CD14-positive monocyte (primary cell): Measurements from ENCODE around the gene PARS2. TPM values are rescaled to one million over a fixed set of nuclear protein-coding genes. Genes with fewer than 3 reads are reported as not detected.

ENCODE experiments used
- DNase-seq, 3 donors: peaks; one replicate each; pipeline ENCODE4 v3.0.0-alpha.2; 2011 to 2022
- H2AFZ ChIP-seq: 2 replicates; pipeline ENCODE4 v1.6.0; 2012; ENCODE audit warnings: mild to moderate bottlenecking, low read depth, low read length, inconsistent platforms; ENCODE audit not compliant: insufficient read depth, poor library complexity, severe bottlenecking
- H3K27ac ChIP-seq, 2 donors: 1 replicate in 1 of 2; 2 replicates in 1 of 2; pipeline ENCODE4 v1.5.1; 2012 to 2013; ENCODE audit warnings: low read length in 2 of 2, control low read depth in 1 of 2, inconsistent platforms in 1 of 2, low read depth in 1 of 2, mild to moderate bottlenecking in 1 of 2
- H3K27me3 ChIP-seq, 2 donors: one replicate each; pipeline versions ENCODE4 v1.6.0 to v1.6.1; 2011 to 2013; ENCODE audit warnings: low read length in 2 of 2; ENCODE audit not compliant: control insufficient read depth in 2 of 2, insufficient read depth in 2 of 2
- H3K36me3 ChIP-seq, 2 donors: replicated peaks in 1 of 2; 1 replicate in 1 of 2; 2 replicates in 1 of 2; pipeline versions ENCODE4 v1.5.1 to v1.6.1; 2012 to 2013; ENCODE audit warnings: low read length in 2 of 2, control low read depth in 1 of 2, inconsistent platforms in 1 of 2, mild to moderate bottlenecking in 1 of 2; ENCODE audit not compliant: insufficient read depth in 2 of 2, control insufficient read depth in 1 of 2
- H3K4me1 ChIP-seq, 2 donors: 1 replicate in 1 of 2; 2 replicates in 1 of 2; pipeline versions ENCODE4 v1.5.1 to v1.6.1; 2012 to 2013; ENCODE audit warnings: low read length in 2 of 2, control low read depth in 1 of 2, inconsistent platforms in 1 of 2, mild to moderate bottlenecking in 1 of 2, moderate library complexity in 1 of 2; ENCODE audit not compliant: insufficient read depth in 2 of 2, control insufficient read depth in 1 of 2
- H3K4me2 ChIP-seq: replicated peaks from 2 replicates; pipeline ENCODE3; 2012; ENCODE audit warnings: low read length, moderate library complexity, mild to moderate bottlenecking; ENCODE audit not compliant: poor library complexity, severe bottlenecking; ENCODE audit errors: extremely low read depth
- H3K4me3 ChIP-seq, 3 experiments: fragments of 200-600 bp in 1 of 3; sonication (generic) in 1 of 3; replicated peaks in 1 of 3; 1 replicate in 2 of 3; 2 replicates in 1 of 3; pipeline ENCODE4 v1.5.1; 2011 to 2013; ENCODE audit warnings: low read length in 3 of 3, mild to moderate bottlenecking in 3 of 3, control low read depth in 2 of 3, low read depth in 2 of 3, inconsistent platforms in 1 of 3, moderate library complexity in 1 of 3
- H3K79me2 ChIP-seq: 2 replicates; pipeline ENCODE4 v1.6.0; 2012; ENCODE audit warnings: mild to moderate bottlenecking, control low read depth, inconsistent platforms, low read length, moderate library complexity; ENCODE audit not compliant: insufficient read depth
- H3K9ac ChIP-seq: 2 replicates; pipeline ENCODE4 v1.6.0; 2017; ENCODE audit warnings: low read length, mild to moderate bottlenecking; ENCODE audit not compliant: insufficient read depth, poor library complexity, severe bottlenecking
- H3K9me3 ChIP-seq, 2 donors: replicated peaks in 1 of 2; 1 replicate in 1 of 2; 2 replicates in 1 of 2; pipeline versions ENCODE4 v1.5.1 to v1.6.1; 2012 to 2013; ENCODE audit warnings: low read length in 2 of 2, control low read depth in 1 of 2; ENCODE audit not compliant: control insufficient read depth in 1 of 2, insufficient read depth in 1 of 2
- H4K20me1 ChIP-seq: 2 replicates; pipeline ENCODE4 v1.6.0; 2012; ENCODE audit warnings: mild to moderate bottlenecking, low read length, control low read depth, moderate library complexity; ENCODE audit not compliant: insufficient read depth
- H3K27ac Mint-ChIP-seq, 7 donors: one replicate each; pipeline ENCODE4 v1.8.0; 2020; ENCODE audit warnings: mild to moderate bottlenecking in 7 of 7, mixed read lengths in 7 of 7, moderate library complexity in 6 of 7, inconsistent platforms in 2 of 7
- H3K27me3 Mint-ChIP-seq, 3 donors: one replicate each; pipeline ENCODE4 v1.8.0; 2021 to 2022; ENCODE audit warnings: low read depth in 3 of 3, mild to moderate bottlenecking in 3 of 3, mixed read lengths in 3 of 3, moderate library complexity in 3 of 3, inconsistent platforms in 1 of 3
- H3K36me3 Mint-ChIP-seq, 2 donors: one replicate each; pipeline ENCODE4 v1.8.0; 2020; ENCODE audit warnings: mixed read lengths in 2 of 2, inconsistent platforms in 1 of 2, mild to moderate bottlenecking in 1 of 2
- H3K4me1 Mint-ChIP-seq: one replicate; pipeline ENCODE4 v1.8.0; 2020; ENCODE audit warnings: mild to moderate bottlenecking, mixed read lengths
- H3K4me3 Mint-ChIP-seq, 2 donors: one replicate each; pipeline ENCODE4 v1.8.0; 2020; ENCODE audit warnings: mild to moderate bottlenecking in 2 of 2, mixed read lengths in 2 of 2, moderate library complexity in 1 of 2
- H3K9me3 Mint-ChIP-seq, 7 donors: one replicate each; pipeline ENCODE4 v1.8.0; 2020 to 2022; ENCODE audit warnings: mixed read lengths in 7 of 7, mild to moderate bottlenecking in 6 of 7, moderate library complexity in 6 of 7, inconsistent platforms in 2 of 7
- CTCF ChIP-seq: fragments of 200-600 bp; IDR thresholded peaks from one replicate; pipeline ENCODE4 v1.8.0; 2022; ENCODE audit warnings: antibody characterized with exemption, mild to moderate bottlenecking
- WGBS: methylation state at CpG from one replicate; pipeline ENCODE4 v1.1.5; 2013; ENCODE audit warnings: missing lambda C conversion rate; ENCODE audit not compliant: insufficient coverage; 5-methylcytosine and 5-hydroxymethylcytosine counted together
- intact Hi-C, 2 donors: fragments of 100-400 bp; cut with micrococcal nuclease; formaldehyde crosslinking; loops; one replicate each; pipeline versions ENCODE4 v1.15.0 to v1.15.1; 2023
- polyA plus RNA-seq, 3 donors: library from polyadenylated mRNA; depleted of rRNA in 1 of 3; unstranded in 2 of 3; stranded (reverse) in 1 of 3; fragments of 300-500 nt in 2 of 3; fragments of >200 nt in 1 of 3; fragmentation: Illumina TruSeq in 2 of 3; gene quantifications; 1 replicate in 2 of 3; 2 replicates in 1 of 3; pipeline ENCODE4 v1.2.3, GENCODE V29; 2012 to 2021

The PARS2 gene
- polyA plus RNA-seq, 3 donors, result 0.73 to 1.2 (median 0.92) TPM

- H3K4me3 Mint-ChIP-seq, result no peak overlapping the region
- peaks cover 0 to 1% (median 0%) of the 10 kb centered on the region in 3 donors for H3K27me3 Mint-ChIP-seq
- intact Hi-C loops, result no loop called here
- no peak overlapping the region for H3K27ac ChIP-seq
- H3K27me3 ChIP-seq, result no peaks in the 10 kb centered on the region
- WGBS, result 99% methylated on average over 7 of the region's 9 CpGs
- H3K36me3 Mint-ChIP-seq, result peaks cover 23 to 27% of the 10 kb centered on the region in 2 donors
- no peak overlapping the region for H3K4me3 ChIP-seq
- H4K20me1 ChIP-seq, result no peaks in the 10 kb centered on the region
- no peaks in the 10 kb centered on the region for H3K4me1 ChIP-seq
- no peaks in the 10 kb centered on the region for H3K9me3 Mint-ChIP-seq
- no peaks in the 10 kb centered on the region for H3K9me3 ChIP-seq
- no peak overlapping the region for H2AFZ ChIP-seq
- peaks cover 2% of the 10 kb centered on the region for H3K4me1 Mint-ChIP-seq
- peaks cover 14 to 33% of the 10 kb centered on the region in 2 donors for H3K36me3 ChIP-seq
- DNase-seq, result no peak
- no peak for TF ChIP-seq CTCF
- H3K9ac ChIP-seq, result no peak overlapping the region
- no peak overlapping the region for H3K27ac Mint-ChIP-seq
- H3K4me2 ChIP-seq, result no peak overlapping the region
- H3K79me2 ChIP-seq, result peaks cover 8% of the 10 kb centered on the region
These were observed 6.5 kb downstream of the PARS2 start for GRCh38 chr1:54757833-54758232.

- H3K4me3 Mint-ChIP-seq, result no peak overlapping the region
- intact Hi-C loops, result no loop called here
- 96% methylated on average over 16 of the region's 25 CpGs for WGBS
- H2AFZ ChIP-seq, result no peak overlapping the region
- H3K27ac ChIP-seq, result no peak overlapping the region
- H3K27ac Mint-ChIP-seq, result no peak overlapping the region
- no peaks in the 10 kb centered on the region for H4K20me1 ChIP-seq
- H3K36me3 ChIP-seq, result peaks cover 14 to 33% of the 10 kb centered on the region in 2 donors
- H3K4me3 ChIP-seq, result no peak overlapping the region
- H3K4me1 Mint-ChIP-seq, result no peaks in the 10 kb centered on the region
- no peaks in the 10 kb centered on the region for H3K9me3 Mint-ChIP-seq
- DNase-seq, result no peak
- H3K9ac ChIP-seq, result no peak overlapping the region
- H3K27me3 ChIP-seq, result no peaks in the 10 kb centered on the region
- H3K36me3 Mint-ChIP-seq, result peaks cover 23 to 27% of the 10 kb centered on the region in 2 donors
- no peak for TF ChIP-seq CTCF
- no peaks in the 10 kb centered on the region for H3K4me1 ChIP-seq
- peaks cover 0 to 2% (median 2%) of the 10 kb centered on the region in 3 donors for H3K27me3 Mint-ChIP-seq
- no peaks in the 10 kb centered on the region for H3K9me3 ChIP-seq
- H3K79me2 ChIP-seq, result no peaks in the 10 kb centered on the region
- H3K4me2 ChIP-seq, result no peak overlapping the region
These were observed 9.6 kb downstream of the PARS2 start for GRCh38 chr1:54754486-54755285.
